EL (cell line): ENCODE measurements around the gene EFNA1.
A peak's percentile ranks its signal among the peaks of the same experiment; 100 is the strongest.
"Not testable (repeated sequence)": the region's sequence is repeated elsewhere in the genome, so short reads cannot be mapped to it uniquely, and the experiment has no call there.

ENCODE experiments used
- DNase-seq: peaks from one replicate; pipeline ENCODE4 v3.0.0-alpha.2; 2016

EFNA1 gene

DNA sequence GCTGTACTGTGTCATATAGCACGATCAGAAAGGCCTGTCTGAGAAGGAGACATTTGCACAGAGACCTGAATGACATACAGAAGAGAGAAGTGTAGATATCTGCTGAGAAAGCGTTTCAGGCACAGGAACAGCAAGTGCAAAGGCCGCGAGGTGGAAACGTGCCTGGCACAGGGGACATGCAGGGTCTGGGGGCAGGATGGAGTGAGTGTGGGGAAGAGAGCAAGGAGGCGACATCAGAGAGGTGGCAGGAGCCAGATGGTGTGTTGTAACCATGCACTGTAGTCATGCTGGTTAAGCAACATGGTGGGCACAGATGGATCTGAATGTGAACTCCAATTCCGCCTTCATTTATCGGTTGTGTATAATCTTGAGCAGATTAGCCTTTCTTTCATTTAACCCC, 32.5 kb downstream of the EFNA1 start:
- DNase-seq: no peak

DNA sequence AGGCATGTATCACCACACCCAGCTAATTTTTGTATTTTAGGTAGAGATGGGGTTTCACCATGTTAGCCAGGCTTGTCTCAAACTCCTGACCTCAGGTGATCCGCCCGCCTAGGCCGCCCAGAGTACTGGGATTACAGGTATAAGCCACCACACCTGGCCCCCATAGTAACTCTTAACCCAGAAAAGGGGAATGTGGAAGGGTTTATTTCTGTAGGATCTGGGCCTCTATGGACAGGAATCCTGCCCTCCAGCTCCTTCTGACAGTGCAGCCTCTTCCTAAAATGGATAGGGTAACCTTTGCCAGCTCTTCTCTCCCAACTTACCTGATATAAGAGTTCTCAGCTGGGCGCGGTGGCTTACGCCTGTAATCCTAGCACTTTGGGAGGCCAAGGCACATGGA, 35.0 kb downstream of the EFNA1 start:
- DNase-seq: not testable (repeated sequence)

DNA sequence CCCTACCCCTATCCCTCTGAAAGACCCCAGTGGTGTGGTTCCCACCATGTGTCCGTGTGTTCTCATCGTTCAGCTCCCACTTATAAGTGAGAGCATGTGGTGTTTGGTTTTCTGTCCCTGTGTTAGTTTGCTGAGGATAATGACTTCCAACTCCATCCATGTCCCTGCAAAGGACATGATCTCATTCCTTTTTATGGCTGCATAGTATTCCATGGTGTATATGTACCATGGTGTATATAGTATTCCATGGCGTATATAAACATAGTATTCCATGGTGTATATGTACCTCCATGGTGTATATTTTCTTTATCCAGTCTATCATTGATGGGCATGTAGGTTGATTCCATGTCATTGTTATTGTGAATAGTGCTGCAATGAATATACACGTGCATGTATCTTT, 36.1 kb downstream of the EFNA1 start:
- DNase-seq: not testable (repeated sequence)

DNA sequence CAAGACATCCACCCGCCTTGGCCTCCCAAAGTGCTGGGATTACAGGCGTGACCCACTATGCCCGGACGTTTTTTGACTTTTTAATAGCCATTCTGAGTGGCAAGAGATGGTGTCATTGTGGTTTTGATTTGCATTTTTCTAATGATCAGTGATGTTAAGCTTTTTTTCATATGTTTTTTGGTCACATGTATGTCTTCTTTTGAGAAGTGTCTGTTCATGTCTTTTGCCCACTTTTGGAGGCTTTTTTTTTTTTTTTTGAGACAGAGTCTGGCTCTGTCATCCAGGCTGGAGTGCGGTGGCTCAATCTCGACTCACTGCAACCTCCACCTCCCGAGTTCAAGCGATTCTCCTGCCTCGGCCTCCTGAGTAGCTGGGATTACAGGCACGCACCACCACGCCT, 36.9 kb downstream of the EFNA1 start:
- DNase-seq: not testable (repeated sequence)

DNA sequence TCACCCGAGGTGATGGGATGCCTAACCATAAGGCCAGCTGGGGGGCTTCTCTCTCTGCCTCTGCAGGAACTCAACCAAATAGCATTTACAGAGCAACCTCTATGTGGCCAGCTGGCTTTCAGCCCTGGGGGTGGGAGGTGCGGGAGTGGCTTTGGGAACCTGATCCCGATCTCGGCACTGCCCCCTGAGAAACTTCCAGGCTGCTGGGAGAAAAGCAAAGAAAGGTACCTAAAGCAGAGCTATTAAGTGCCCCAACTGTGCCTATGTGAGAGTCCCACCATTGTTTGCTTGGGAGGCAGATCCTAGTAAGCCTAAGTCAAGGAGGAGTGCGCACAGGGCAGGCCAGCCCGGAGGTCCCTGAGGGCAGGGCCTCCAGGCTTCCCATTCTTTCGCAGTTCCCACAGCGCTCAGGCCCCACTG, 38.4 kb downstream of the EFNA1 start:
- no peak for DNase-seq

DNA sequence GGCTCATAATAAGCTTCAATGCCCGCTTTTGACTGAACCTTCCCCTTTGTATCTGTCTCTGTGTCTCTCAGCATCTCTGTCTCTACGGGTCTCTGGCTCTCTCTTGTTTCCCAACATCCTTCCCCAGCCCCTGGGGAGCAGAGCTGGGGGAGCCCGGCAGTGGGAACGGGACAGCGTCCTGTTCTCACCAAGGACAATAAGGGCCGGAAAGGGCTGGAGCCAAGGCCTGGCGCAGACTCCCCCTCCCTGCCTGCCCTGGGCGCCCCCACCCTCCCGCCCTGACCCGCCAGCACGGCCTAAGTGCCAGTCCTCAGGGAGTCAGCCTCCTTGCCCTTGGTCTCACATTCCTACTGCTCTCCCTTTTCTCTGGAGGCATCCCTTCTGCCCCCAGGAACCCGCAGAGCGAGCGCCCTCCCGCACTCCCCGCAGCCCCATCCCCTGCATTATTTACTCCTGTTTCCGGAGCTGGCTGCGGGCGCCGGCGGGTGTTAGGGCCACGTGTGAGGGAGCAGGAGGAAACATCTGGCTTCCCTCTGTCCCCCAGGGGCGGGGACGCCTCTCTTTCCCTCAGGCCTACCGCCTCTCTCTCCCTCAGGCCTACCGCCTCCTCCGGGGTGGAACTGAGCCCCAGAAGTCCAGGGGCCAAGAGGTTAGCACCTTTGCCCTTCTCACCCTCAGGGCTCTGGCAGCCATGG, 38.9 kb downstream of the EFNA1 start:
- no peak for DNase-seq

DNA sequence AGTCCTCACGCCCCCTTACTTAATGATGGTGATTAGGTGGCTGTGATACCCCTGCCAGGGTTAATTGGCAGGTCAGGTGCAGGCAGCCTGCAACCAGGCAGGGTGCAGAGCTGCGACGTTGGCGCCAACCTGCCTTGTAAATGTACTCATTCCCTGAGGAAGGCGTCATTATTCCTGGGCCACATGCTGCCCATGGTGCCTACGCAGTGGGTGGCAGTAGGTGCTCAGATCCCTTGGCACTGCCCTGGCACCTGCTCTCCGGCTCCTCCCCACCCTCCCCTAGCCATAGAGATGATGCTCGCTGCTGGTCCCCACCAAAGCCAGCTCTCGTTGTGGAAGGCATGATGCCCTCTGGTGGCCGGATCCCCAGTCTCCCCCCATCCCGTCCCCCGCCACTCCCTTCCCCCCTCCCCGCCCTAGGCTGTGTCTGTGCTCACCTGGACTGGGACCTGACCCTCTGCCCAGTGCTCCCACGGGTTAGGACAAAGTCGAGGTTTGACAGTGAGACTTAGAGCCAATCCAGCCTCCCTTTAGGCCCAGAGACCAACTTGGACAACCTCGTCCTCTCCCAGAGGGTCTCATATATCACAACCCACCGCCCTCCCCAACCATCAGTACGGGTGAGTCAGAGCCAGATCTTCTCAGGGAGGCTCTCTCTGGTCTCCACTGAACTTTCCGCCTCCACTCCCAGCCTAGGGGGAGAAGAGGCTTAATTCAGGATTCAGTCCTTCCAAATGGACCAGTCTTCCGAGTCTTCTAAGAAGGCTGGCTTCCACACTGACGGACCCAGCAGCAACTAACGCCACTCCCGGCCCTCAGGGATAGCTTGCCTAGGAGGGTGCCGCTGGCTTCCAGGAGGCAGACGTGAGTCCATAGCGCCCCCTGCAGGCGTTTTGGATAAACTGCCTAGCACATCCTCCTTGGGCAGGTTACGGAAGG, 39.8 kb downstream of the EFNA1 start:
- DNase-seq: peak; percentile 84

DNA sequence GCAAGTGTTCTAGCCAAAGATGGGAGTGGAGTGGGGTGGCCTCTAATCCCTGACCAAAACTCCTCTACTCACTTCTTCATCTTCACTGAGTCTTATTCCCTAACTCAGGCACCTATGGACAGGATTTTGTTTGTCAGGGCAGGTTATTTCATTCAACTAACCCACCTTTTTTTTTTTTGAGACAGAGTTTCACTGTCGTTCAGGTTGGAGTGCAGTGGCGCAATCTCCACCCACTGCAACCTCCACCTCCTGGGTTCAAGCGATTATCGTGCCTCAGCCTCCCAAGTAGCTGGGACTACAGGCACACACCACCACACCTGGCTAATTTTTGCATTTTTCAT, 40.4 kb downstream of the EFNA1 start:
- DNase-seq: not testable (repeated sequence)

DNA sequence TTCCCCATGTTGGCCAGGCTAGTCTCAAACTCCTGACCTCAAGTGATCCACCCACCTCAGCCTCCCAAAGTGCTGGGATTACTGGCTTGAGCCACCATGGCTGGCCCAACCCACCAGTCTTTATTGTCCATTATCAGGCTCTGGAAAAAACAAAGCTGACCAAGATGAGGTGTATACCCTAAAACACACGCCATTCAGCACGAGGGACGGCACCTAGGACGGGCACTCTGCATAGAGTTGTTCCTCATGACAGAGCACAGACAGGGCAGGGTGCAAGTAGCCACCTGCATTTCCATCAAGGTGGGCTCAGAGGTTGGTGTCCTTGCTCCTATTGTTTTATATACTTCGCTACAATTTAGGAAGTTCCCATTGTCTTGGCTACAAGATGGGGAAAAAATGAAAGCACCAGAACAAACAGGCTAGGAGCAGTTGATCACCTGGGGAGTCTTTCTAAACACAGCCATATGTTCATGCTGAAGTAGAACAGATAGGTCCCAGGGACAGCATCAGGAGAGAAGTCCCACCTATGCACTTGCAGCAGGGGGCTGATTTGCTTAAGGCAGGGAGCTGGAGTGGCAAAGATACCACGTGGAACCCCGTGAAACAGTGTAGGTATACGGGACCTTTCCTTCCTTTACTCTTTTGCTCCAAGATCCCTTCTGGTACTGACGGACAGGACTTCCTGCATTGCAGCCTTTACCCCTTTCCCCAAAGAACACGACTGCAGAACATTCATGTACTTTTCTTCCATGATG, 41.0 kb downstream of the EFNA1 start:
- DNase-seq: no peak

DNA sequence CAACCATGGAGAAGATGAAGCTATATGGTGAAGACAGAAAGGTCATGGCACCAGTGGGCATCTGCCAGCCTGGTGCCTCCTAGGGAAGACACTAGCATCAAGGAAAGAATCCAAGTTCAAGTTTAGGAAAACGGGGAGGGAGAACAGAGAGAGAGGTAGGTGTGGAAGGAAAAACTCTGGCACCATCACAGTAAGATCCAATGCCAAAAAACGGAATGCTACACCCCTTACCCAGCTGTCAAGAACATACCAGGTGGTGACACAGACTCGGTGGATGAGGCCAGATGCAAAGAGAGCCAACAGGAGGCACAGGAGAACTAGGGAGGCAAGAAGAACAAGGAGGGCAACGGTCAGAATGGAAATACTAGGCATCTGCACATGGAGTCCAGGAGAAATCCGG, 41.9 kb downstream of the EFNA1 start:
- no peak for DNase-seq

DNA sequence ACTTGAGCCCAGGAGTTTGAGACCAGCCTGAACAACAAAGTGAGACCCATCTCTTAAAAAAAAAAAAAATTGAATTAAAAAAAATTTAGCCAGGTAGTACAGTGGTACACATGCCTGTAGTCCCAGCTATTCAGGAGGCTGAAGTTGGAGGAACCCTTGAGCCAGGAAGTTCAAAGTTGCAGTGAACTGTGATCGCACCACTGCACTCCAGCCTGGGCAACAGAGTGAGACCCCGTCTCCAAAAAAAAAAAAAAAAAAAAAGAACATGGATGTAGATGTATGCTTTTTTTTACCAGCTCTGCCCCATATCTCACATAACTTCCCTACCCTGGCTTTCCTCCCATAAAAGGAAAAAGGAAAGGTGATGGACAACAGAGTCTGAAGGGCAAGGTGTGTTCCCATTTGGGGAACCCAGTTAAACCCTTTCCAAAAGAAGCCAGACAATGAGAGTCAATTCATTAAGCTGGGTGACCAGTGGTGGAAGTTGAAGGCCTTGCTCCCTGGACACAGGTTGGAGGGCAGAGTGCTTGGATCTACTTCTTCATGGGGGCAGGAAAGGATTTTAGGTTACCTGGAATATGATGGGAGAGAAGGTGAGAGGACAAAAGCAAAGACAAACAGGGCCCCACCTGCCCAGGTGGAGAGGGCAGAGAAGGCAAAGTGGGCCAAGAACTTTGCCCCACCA, 42.6 kb downstream of the EFNA1 start:
- no peak for DNase-seq

DNA sequence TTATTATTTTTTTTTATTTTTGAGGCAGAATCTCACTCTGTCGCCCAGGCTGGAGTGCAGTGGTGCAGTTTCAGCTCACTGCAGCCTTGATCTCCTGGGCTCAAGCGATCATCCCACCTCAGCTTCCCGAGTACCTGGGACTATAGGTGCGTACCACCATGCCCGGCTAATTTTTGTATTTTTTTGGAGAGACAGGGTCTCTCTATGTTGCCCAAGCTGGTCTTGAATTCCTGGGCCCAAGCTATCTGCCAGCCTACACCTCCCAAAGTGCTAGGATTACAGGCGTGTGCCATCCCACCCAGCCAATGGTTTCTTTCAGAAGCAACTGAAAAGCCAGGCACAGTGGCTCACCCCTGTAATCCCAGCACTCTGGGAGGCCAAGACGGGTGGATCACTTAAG, 43.1 kb downstream of the EFNA1 start:
- no peak for DNase-seq

DNA sequence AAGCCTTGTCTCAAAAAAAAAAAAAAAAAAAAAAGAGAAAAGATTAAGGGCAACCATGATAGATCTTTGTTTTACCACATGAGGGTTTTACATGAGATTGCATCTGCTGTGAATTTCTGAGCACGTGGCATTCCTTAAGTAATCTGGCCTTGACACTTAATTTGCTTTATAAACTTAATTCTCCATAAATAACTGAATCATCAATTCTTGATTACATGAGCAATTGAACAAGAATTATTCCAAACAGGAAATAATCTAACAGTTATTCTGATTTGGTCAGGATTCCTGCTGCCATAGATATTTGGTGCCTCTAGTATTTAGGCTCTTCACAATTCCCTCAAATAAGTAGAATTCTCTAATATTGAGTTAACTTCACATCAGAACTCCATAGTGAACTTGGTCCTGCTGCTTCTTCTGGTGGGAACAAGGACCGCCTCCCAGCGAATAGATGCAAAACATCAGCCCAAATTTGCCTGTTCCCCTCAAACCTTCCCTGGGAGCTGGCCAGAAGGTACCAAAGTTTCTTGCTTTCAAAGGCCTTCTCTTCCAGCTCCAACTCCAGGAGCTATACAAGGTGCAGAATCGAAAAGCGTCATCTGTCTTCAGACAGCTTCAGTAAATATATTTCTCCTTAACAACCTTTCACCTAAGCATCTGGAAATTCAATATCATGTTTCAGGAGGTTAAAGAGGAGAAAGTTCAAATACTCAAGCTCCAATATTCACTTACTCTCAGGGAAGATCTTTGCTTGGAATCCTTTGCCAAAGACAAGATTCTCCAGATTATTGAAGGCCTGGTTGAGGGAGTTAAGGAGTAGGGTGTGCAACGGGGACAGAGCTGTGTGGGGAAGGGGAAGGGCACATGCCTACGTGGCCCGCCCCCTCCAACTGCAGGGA, 44.4 kb downstream of the EFNA1 start:
- DNase-seq: no peak

DNA sequence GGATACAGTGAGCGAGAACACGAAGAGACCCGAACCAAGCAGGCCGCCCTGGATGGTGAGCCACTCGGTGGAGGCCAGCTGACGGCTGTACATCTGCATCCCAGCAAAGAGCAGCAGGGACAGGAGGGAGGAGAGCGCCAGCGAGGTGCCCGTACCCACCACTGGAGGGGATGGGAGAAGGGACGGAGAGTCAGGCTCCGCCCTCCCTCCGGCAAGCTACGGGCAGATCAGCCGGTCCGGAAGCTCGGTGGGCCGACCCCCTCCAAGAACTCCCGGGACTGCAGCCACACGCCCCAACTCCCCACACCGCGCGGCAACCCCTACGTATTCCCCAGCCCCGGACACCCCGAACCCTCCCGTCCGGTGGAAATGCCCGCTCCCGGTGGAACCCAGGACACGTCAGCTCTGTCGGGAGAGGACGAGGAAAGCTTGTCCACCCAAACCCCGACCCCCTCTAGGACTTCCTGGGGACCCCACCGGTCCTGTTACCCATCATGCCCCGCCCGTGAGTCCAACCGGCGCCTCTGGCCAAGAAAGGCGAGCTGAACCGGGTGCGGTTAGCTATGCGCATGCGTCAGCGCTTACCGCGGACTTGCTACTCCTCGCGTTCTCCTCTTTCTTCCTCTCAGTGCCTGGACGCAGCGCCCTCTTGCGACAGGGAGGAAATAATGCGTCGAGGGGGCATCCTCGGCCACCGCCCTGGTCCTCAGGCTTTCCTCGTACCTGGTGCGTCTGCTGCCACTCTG, 45.2 kb downstream of the EFNA1 start, which contains the start of gene KRTCAP2:
Gene KRTCAP2 (minus strand): TSS at position 573 of the 746 bp plus-strand sequence. CDS start 80 bp downstream, at position 493.
- peak; percentile 96 for DNase-seq

DNA sequence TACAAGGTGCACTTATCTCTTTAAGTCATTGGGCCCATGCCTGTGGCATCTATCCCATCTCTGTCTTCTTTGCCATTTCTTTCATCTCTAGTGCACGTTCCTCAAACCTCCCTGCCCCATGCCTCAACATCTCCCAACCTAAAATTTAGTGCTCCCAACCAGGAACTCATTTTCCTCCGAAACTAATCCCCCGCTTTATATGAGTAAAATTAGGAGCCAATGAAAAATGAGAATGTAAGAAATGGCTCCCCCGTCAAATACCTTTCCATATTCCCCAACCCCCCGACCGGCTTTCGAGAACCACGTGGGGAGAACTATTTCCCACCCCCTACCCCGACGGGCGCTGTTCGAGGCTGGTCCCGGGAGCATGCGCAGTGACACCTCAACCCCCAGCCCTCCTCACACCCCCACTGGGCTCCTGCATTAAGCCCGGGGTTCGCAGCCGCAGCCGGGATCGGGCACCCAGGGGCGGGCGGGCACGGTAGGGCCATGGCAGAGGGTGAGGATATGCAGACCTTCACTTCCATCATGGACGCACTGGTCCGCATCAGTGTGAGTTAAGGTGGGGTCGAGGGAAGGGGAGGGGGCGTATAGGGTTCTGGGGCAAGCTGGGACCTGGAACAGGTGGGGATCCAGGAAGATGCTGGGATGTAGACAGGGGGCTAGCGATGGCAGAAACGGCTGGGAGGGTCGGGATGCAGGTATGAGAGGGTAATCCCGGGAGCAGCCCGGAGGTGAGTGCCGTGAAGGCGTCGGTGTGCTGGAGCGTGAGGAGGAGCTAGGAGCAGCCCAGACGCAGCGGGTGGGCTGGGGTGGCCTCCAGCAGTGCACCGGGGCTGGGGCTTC, 46.0 kb downstream of the EFNA1 start, which contains the start of gene TRIM46:
Gene TRIM46 (plus strand): TSS at position 372 of the 846 bp plus-strand sequence. CDS start 118 bp downstream, at position 490.
- DNase-seq: peak; percentile 72

DNA sequence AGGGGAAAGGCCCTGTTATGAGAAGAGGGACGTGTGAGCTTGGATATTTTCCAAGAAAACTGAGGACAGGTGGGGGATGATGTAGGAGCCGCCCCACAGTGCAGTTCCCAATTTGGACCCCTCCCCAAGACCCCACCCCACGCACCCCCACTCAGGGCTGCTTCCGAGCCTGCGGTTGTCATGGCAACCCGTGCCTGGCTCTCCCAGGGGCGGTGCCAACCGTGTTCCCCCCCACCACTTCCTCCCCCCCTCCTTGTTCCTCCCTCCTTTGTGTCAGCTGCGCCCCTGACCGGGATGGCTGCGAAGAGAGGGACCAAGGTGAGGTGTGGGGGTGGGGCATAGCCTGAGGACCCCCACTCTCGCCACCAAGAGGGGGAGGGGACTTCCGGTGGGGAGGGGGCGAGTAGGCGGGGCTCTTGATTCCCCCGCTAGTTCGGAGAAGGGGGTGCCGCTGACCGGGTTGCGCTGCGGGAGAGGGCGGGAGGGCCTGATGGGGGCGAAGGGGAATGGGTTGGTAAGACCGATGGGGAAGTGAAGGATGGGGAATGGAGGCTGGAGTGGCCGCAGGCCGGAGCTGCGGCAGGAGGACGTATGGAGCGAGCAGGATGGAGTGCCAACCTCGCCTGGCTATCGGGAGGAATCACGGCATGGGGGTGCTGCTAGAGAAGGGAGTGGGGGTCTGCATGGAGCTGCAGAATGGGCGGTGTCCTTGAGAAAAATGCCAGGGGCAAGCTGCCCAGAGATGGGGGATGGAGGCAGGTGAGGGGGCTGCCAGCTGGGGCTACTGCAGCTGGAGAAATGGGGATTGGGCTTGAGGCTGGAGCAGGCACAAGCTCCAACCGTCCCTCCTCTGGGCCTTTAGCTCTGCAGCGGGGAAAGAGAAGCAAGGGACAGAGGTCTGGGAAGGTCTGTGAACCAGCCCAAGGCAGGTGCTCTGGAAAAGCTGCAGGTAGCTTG, 46.9 kb downstream of the EFNA1 start:
- peak; percentile 41 for DNase-seq

DNA sequence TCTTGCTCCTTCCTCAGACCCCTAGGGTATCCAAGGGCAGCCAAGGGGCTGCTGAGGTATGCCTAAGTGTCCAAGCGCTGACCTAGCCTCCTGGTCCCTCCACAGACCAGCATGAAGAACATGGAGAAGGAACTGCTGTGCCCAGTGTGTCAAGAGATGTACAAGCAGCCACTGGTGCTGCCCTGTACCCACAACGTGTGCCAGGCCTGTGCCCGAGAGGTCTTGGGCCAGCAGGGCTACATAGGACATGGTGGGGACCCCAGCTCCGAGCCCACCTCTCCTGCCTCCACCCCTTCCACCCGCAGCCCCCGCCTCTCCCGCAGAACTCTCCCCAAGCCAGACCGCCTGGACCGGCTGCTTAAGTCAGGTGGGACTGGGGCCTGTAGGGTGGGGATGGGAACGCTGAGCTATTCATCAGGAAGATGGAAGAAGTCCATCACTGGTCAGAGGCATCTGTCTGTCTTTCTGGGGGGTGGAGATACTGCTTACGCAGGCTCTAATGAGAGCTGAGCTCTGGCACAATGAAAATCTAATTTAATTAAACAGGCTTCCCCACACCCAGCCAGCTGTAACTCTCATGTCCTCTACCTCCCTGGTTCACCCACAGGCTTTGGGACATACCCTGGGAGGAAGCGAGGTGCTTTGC, 47.7 kb downstream of the EFNA1 start:
- no peak for DNase-seq

DNA sequence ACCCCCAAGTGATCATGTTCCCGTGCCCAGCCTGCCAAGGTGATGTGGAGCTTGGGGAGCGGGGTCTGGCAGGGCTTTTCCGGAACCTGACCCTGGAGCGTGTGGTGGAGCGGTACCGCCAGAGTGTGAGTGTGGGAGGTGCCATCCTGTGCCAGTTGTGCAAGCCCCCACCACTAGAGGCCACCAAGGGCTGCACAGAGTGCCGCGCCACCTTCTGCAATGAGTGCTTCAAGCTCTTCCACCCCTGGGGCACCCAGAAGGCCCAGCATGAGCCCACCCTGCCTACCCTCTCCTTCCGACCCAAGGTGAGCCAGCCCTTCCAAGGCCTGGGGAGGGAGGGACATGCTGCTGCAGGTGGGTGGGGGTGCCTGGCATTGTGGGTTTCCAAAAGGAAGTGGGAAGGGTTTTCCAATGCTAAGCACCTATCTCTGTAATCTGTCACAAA, 48.3 kb downstream of the EFNA1 start:
- DNase-seq: no peak
